Fibroblast of lung (primary cell): Measurements from ENCODE around the gene CYBA. TPM values are rescaled to one million over a fixed set of nuclear protein-coding genes. Genes with fewer than 3 reads are reported as not detected.

Source experiments
- DNase-seq, 2 donors: peaks; one replicate each; pipeline versions ENCODE4 v3.0.0 to v3.0.0-alpha.2; 2010; ENCODE audit warnings: low read depth in 2 of 2
- H2AFZ ChIP-seq: 2 replicates; pipeline ENCODE4 v1.5.1; 2012; ENCODE audit warnings: low read length, control low read depth, inconsistent platforms
- H3K27ac ChIP-seq: 2 replicates; pipeline ENCODE4 v1.5.1; 2011; ENCODE audit warnings: low read length, control low read depth; ENCODE audit not compliant: insufficient read depth
- H3K27me3 ChIP-seq: 2 replicates; pipeline ENCODE4 v1.5.1; 2011; ENCODE audit warnings: mild to moderate bottlenecking, low read length; ENCODE audit not compliant: control insufficient read depth, insufficient read depth
- H3K36me3 ChIP-seq: 2 replicates; pipeline ENCODE4 v1.5.1; 2011; ENCODE audit warnings: low read length; ENCODE audit not compliant: control insufficient read depth, insufficient read depth
- H3K4me1 ChIP-seq: 2 replicates; pipeline ENCODE4 v1.5.1; 2011; ENCODE audit warnings: low read length; ENCODE audit not compliant: control insufficient read depth, insufficient read depth; ENCODE audit errors: extremely low read depth
- H3K4me2 ChIP-seq: 2 replicates; pipeline ENCODE4 v1.5.1; 2011; ENCODE audit warnings: low read length, control low read depth; ENCODE audit not compliant: insufficient read depth; ENCODE audit errors: extremely low read depth
- H3K4me3 ChIP-seq, 4 experiments: fragments of 200-600 bp in 1 of 4; sonication (generic) in 1 of 4; replicated peaks in 1 of 4; 2 replicates each; pipeline ENCODE4 v1.5.1; 2011 to 2016; ENCODE audit warnings: low read length in 4 of 4, low read depth in 3 of 4, mild to moderate bottlenecking in 3 of 4, control low read depth in 2 of 4, inconsistent platforms in 1 of 4, mixed read lengths in 1 of 4; ENCODE audit not compliant: insufficient read depth in 1 of 4; ENCODE audit errors: control extremely low read depth in 1 of 4
- H3K79me2 ChIP-seq: 2 replicates; pipeline ENCODE4 v1.5.1; 2012; ENCODE audit warnings: mild to moderate bottlenecking, low read length, inconsistent platforms; ENCODE audit not compliant: control insufficient read depth, insufficient read depth
- H3K9ac ChIP-seq: 2 replicates; pipeline ENCODE4 v1.5.1; 2011; ENCODE audit warnings: mild to moderate bottlenecking, low read length, control low read depth; ENCODE audit not compliant: insufficient read depth
- H3K9me3 ChIP-seq: 2 replicates; pipeline ENCODE4 v1.5.1; 2012; ENCODE audit warnings: low read depth, low read length; ENCODE audit not compliant: control insufficient read depth, insufficient read depth
- H4K20me1 ChIP-seq: 2 replicates; pipeline ENCODE4 v1.5.1; 2011; ENCODE audit warnings: low read length; ENCODE audit not compliant: control insufficient read depth, insufficient read depth; ENCODE audit errors: extremely low read depth
- CTCF ChIP-seq, 2 donors: IDR thresholded peaks in 1 of 2; conservative IDR thresholded peaks in 1 of 2; 1 replicate in 1 of 2; 2 replicates in 1 of 2; pipeline ENCODE4 v1.5.1; 2011 to 2012; ENCODE audit warnings: low read length in 2 of 2, control low read depth in 1 of 2, inconsistent platforms in 1 of 2, low read depth in 1 of 2, mild to moderate bottlenecking in 1 of 2
- EZH2 ChIP-seq: IDR thresholded peaks from 2 replicates; pipeline ENCODE4 v1.5.1; 2012; ENCODE audit warnings: low read length, control low read depth, mild to moderate bottlenecking; ENCODE audit errors: missing control alignments
- polyA plus RNA-seq, 2 donors: library from polyadenylated mRNA; depleted of rRNA in 1 of 2; stranded (reverse) in 1 of 2; unstranded in 1 of 2; fragments of >200 nt; gene quantifications; 2 replicates each; pipeline ENCODE4 v1.2.1, GENCODE V29; 2011 to 2012; ENCODE audit warnings: missing spikeins in 1 of 2
- total RNA-seq: library from RNA; depleted of rRNA; stranded (reverse); fragments of >200 nt; gene quantifications from 2 replicates; pipeline ENCODE4 v1.2.1, GENCODE V29; 2014

Gene CYBA
- total and polyA plus RNA-seq, 2 donors (not counting 1 experiment from before 2014, with no cell fraction given) = 74.7 to 124 TPM

- Histone ChIP-seq H3K36me3 (peaks cover 7% of the 10 kb centered on the region), H4K20me1 (no peaks in the 10 kb centered on the region), H3K4me2 (no peak overlapping the region), H3K27me3 (no peaks in the 10 kb centered on the region), H3K9me3 (no peaks in the 10 kb centered on the region), H3K4me3 (no peak overlapping the region), H3K27ac (no peak overlapping the region), H3K4me1 (peaks cover 3% of the 10 kb centered on the region), H3K79me2 (peaks cover 2% of the 10 kb centered on the region), H2AFZ (no peak overlapping the region), H3K9ac (no peak overlapping the region)
- TF ChIP-seq EZH2 (no peak), CTCF (conservative IDR thresholded peaks at IDR 0.05 in 1 of 2, IDR thresholded peaks at IDR 0.05 in 1 of 2; ENCODE audit: low read depth in 1 of 2, low read length in 2 of 2) (no peak)
- DNase-seq = no peak
Measured at GRCh38 chr16:88617268-88618031, 33.4 kb downstream of the CYBA start.

- H3K27me3 ChIP-seq = no peaks in the 10 kb centered on the region
- H3K79me2 ChIP-seq = peaks cover 2% of the 10 kb centered on the region
- TF ChIP-seq CTCF (conservative IDR thresholded peaks at IDR 0.05 in 1 of 2, IDR thresholded peaks at IDR 0.05 in 1 of 2; ENCODE audit: low read depth in 1 of 2, low read length in 2 of 2) = no peak
- no peak for TF ChIP-seq EZH2
- no peaks in the 10 kb centered on the region for H3K9me3 ChIP-seq
- H3K36me3 ChIP-seq = peaks cover 2% of the 10 kb centered on the region
- H3K27ac ChIP-seq = no peak overlapping the region
- H4K20me1 ChIP-seq = no peaks in the 10 kb centered on the region
- no peak for DNase-seq
- H3K4me3 ChIP-seq = no peak overlapping the region
- no peak overlapping the region for H3K9ac ChIP-seq
- H2AFZ ChIP-seq = no peak overlapping the region
- no peak overlapping the region for H3K4me2 ChIP-seq
- peaks cover 3% of the 10 kb centered on the region for H3K4me1 ChIP-seq
Measured at GRCh38 chr16:88616736-88617135, 34.1 kb downstream of the CYBA start.

GRCh38 chr16:88616320-88616719, 34.5 kb downstream of the CYBA start:
- Histone ChIP-seq H3K4me3 (no peak overlapping the region), H3K9me3 (no peaks in the 10 kb centered on the region), H2AFZ (no peak overlapping the region), H3K9ac (no peak overlapping the region), H3K4me2 (no peak overlapping the region), H3K79me2 (peaks cover 2% of the 10 kb centered on the region), H4K20me1 (no peaks in the 10 kb centered on the region), H3K4me1 (peaks cover 3% of the 10 kb centered on the region), H3K27ac (no peak overlapping the region), H3K36me3 (peaks cover 3% of the 10 kb centered on the region), H3K27me3 (no peaks in the 10 kb centered on the region)
- TF ChIP-seq EZH2 = no peak
- DNase-seq = no peak
